ENCODE measurements around the gene FNDC3B. TPM values are rescaled to one million over a fixed set of nuclear protein-coding genes. Genes with fewer than 3 reads are reported as not detected.
A peak's percentile ranks its signal among the peaks of the same experiment; 100 is the strongest.

Gene FNDC3B
- total RNA-seq, 1 donor = 221 TPM

GRCh38 chr3:172177046-172177445 is 137.7 kb downstream of the FNDC3B start:
- H3K4me3 ChIP-seq (ENCODE audit: low read depth, low read length) = no peak overlapping the region
- DNase-seq (ENCODE audit: low read depth) = peak; percentile 52
- no peak for TF ChIP-seq CTCF (IDR thresholded peaks at IDR 0.05; ENCODE audit: insufficient read depth, low read depth, low read length)

GRCh38 chr3:172177803-172178316 is 138.5 kb downstream of the FNDC3B start:
- no peak for TF ChIP-seq CTCF (IDR thresholded peaks at IDR 0.05; ENCODE audit: insufficient read depth, low read depth, low read length)
- H3K4me3 ChIP-seq (ENCODE audit: low read depth, low read length) = no peak overlapping the region
- no peak for DNase-seq (ENCODE audit: low read depth)

GRCh38 chr3:172179680-172180399 is 140.5 kb downstream of the FNDC3B start:
- DNase-seq (ENCODE audit: low read depth) = no peak
- no peak for TF ChIP-seq CTCF (IDR thresholded peaks at IDR 0.05; ENCODE audit: insufficient read depth, low read depth, low read length)
- no peak overlapping the region for H3K4me3 ChIP-seq (ENCODE audit: low read depth, low read length)

GRCh38 chr3:172180473-172180872 is 141.1 kb downstream of the FNDC3B start:
- H3K4me3 ChIP-seq (ENCODE audit: low read depth, low read length) = no peak overlapping the region
- TF ChIP-seq CTCF (IDR thresholded peaks at IDR 0.05; ENCODE audit: insufficient read depth, low read depth, low read length) = no peak
- DNase-seq (ENCODE audit: low read depth) = no peak

GRCh38 chr3:172181932-172182586 is 142.7 kb downstream of the FNDC3B start:
- TF ChIP-seq CTCF (IDR thresholded peaks at IDR 0.05; ENCODE audit: insufficient read depth, low read depth, low read length) = no peak
- no peak overlapping the region for H3K4me3 ChIP-seq (ENCODE audit: low read depth, low read length)
- peak; percentile 64 for DNase-seq (ENCODE audit: low read depth)

- no peak for DNase-seq (ENCODE audit: low read depth)
- no peak for TF ChIP-seq CTCF (IDR thresholded peaks at IDR 0.05; ENCODE audit: insufficient read depth, low read depth, low read length)
- H3K4me3 ChIP-seq (ENCODE audit: low read depth, low read length) = no peak overlapping the region
These were observed 143.4 kb downstream of the FNDC3B start for GRCh38 chr3:172182797-172183196.
